Kidney (tissue), 14 donors: ENCODE results near the gene CNPPD1. TPM values are rescaled to one million over a fixed set of nuclear protein-coding genes. Genes with fewer than 3 reads are reported as not detected.

Experiments used
- DNase-seq, 5 donors: peaks; one replicate each; pipeline ENCODE4 v3.0.0-alpha.2; 2013 to 2020
- FAIRE-seq: peaks from 2 replicates; lab custom pipeline; 2012; peaks lifted over from hg19 to GRCh38; lab: Jason Lieb, UNC
- H3K27ac ChIP-seq, 2 donors: one replicate each; pipeline ENCODE4 v1.7.0; 2013; ENCODE audit warnings: low read depth in 2 of 2, low read length in 2 of 2, inconsistent platforms in 1 of 2
- H3K27me3 ChIP-seq: one replicate; pipeline ENCODE4 v1.7.1; 2013; ENCODE audit warnings: low read length, inconsistent platforms; ENCODE audit not compliant: control insufficient read depth, insufficient read depth
- H3K36me3 ChIP-seq, 3 donors: one replicate each; pipeline versions ENCODE4 v1.7.0 to v1.7.1; 2013; ENCODE audit warnings: low read length in 3 of 3, control low read depth in 1 of 3, inconsistent platforms in 1 of 3; ENCODE audit not compliant: insufficient read depth in 3 of 3, control insufficient read depth in 2 of 3
- H3K4me1 ChIP-seq, 3 donors: one replicate each; pipeline versions ENCODE4 v1.7.0 to v1.7.1; 2013; ENCODE audit warnings: low read length in 3 of 3, inconsistent platforms in 1 of 3, low read depth in 1 of 3; ENCODE audit not compliant: control insufficient read depth in 2 of 3, insufficient read depth in 2 of 3
- H3K4me3 ChIP-seq, 3 donors: one replicate each; pipeline versions ENCODE4 v1.7.0 to v1.8.1; 2013; ENCODE audit warnings: low read length in 3 of 3, control low read depth in 1 of 3, inconsistent platforms in 1 of 3
- H3K9ac ChIP-seq, 3 donors: one replicate each; pipeline versions ENCODE4 v1.7.0 to v1.7.1; 2013; ENCODE audit warnings: low read length in 3 of 3, control low read depth in 1 of 3, inconsistent platforms in 1 of 3
- H3K9me3 ChIP-seq, 3 donors: one replicate each; pipeline versions ENCODE4 v1.7.0 to v1.7.1; 2013; ENCODE audit warnings: low read length in 3 of 3, control low read depth in 1 of 3, inconsistent platforms in 1 of 3; ENCODE audit not compliant: control insufficient read depth in 2 of 3, insufficient read depth in 1 of 3
- CTCF ChIP-seq: IDR thresholded peaks from 3 replicates; pipeline ENCODE4 v1.5.1; 2012; ENCODE audit warnings: mild to moderate bottlenecking, moderate library complexity, borderline replicate concordance; ENCODE audit not compliant: insufficient read depth; ENCODE audit errors: extremely low read depth
- intact Hi-C: fragments of 100-400 bp; cut with DNase I; formaldehyde crosslinking; loops from one replicate; pipeline ENCODE4 v1.11.1; 2022
- polyA plus RNA-seq: library from polyadenylated mRNA; stranded (reverse); fragments of 350-450 nt; fragmentation: Illumina TruSeq; extraction: RNeasy Lipid Tissue Mini Kit (QIAGEN cat#74804); gene quantifications from one replicate; pipeline ENCODE4 v1.2.3, GENCODE V29; 2014; ENCODE audit warnings: low read depth, low replicate concordance; ENCODE audit not compliant: insufficient read depth
- total RNA-seq: library from RNA; stranded (reverse); fragmentation: NEBNext Ultra II Directional; extraction: Animal tissue kit (Norgen Biotek cat#: 25700); gene quantifications from one replicate; pipeline ENCODE4 v1.2.1, GENCODE V29; 2021
- donor health status: control.
- donor health status: control.
- donor health status: control.
- donor health status: control.
- donor health status: control.
- donor health status: DM: yes; HTN: yes; CAD: no.
- donor health status: Normal renal cell carcinoma (clear cell type).

CNPPD1 gene
- total and polyA plus RNA-seq, 2 donors from 2014 or later = 97.5 to 131 TPM

- FAIRE-seq = no peak
- peaks cover 0 to 42% (median 30%) of the 10 kb centered on the region in 3 donors for H3K4me1 ChIP-seq
Measured at GRCh38 chr2:219127037-219127635, 49.6 kb downstream of the CNPPD1 start.

GRCh38 chr2:219126555-219126954 is 50.2 kb downstream of the CNPPD1 start:
- no peak overlapping the region for H3K9ac ChIP-seq
- FAIRE-seq = no peak
- H3K27me3 ChIP-seq = no peaks in the 10 kb centered on the region
- peak overlapping the region; percentile 29 to 36 for H3K27ac ChIP-seq
- H3K36me3 ChIP-seq = no peaks in the 10 kb centered on the region
- H3K9me3 ChIP-seq = no peaks in the 10 kb centered on the region
- peaks cover 0 to 42% (median 30%) of the 10 kb centered on the region in 3 donors for H3K4me1 ChIP-seq
- DNase-seq = no peak
- intact Hi-C loops = no loop called here
- H3K4me3 ChIP-seq = no peak overlapping the region
- no peak for TF ChIP-seq CTCF

More at GRCh38 chr2:219127037-219127635, 49.6 kb downstream of the CNPPD1 start:
- H3K9ac ChIP-seq = no peak overlapping the region
- H3K36me3 ChIP-seq = no peaks in the 10 kb centered on the region
- no peak for DNase-seq
- TF ChIP-seq CTCF = no peak
- no peaks in the 10 kb centered on the region for H3K27me3 ChIP-seq
- H3K4me3 ChIP-seq = no peak overlapping the region
- intact Hi-C loops = no loop called here
- H3K27ac ChIP-seq = no peak overlapping the region
- H3K9me3 ChIP-seq = no peaks in the 10 kb centered on the region

DNA sequence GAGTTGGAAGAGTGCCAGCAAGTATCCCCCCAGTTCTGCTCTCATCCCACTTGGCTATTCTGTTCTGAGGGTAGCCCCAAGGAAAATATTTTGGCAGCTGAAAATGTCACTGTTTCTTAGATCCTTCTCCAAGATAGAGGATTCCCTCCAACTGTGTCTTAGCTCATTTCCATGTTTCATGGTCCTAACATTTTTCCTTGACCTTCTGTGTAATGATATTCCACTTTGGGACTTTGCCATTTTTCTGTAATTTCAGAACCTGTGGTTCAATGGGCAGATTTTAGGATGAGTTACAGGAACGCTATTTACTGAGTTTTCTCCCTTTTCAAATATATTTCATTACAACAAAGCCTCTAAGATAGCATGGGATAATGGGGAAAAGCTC is 50.8 kb downstream of the CNPPD1 start:
- H3K4me3 ChIP-seq = no peak overlapping the region
- peak overlapping the region; percentile 74 to 76 for H3K27ac ChIP-seq
- H3K9ac ChIP-seq = no peak overlapping the region
- DNase-seq (no peak), FAIRE-seq (no peak)
- H3K36me3 ChIP-seq = no peaks in the 10 kb centered on the region
- intact Hi-C loops = no loop called here
- H3K9me3 ChIP-seq = no peaks in the 10 kb centered on the region
- TF ChIP-seq CTCF = no peak
- no peaks in the 10 kb centered on the region for H3K27me3 ChIP-seq
- H3K4me1 ChIP-seq = peaks cover 0 to 42% (median 30%) of the 10 kb centered on the region in 3 donors
